GM23338 (cell line): ENCODE results near the gene KCNA4. TPM values are rescaled to one million over a fixed set of nuclear protein-coding genes. Genes with fewer than 3 reads are reported as not detected.

ENCODE experiments used
- ATAC-seq: fragments of 200-7000 bp; cut with Tn5 transposase; 3 replicates; pipeline ENCODE4 v1.9.1; 2020
- DNase-seq: peaks from one replicate; pipeline ENCODE4 v3.0.0-alpha.2; 2015; ENCODE audit warnings: low spot score
- H2AFZ ChIP-seq: fragments of 200-600 bp; sonication (generic); 2 replicates; pipeline ENCODE4 v1.8.0; 2016; ENCODE audit warnings: antibody characterized with exemption, mild to moderate bottlenecking, moderate library complexity
- H3F3A ChIP-seq: fragments of 200-600 bp; sonication (generic); replicated peaks from 2 replicates; pipeline ENCODE4 v1.8.0; 2017; ENCODE audit warnings: antibody characterized with exemption, mixed run types, low read depth
- H3K27ac ChIP-seq: fragments of 200-600 bp; sonication (generic); 2 replicates; pipeline ENCODE4 v1.6.1; 2016; ENCODE audit warnings: low read depth
- H3K27me3 ChIP-seq: fragments of 200-600 bp; sonication (generic); 2 replicates; pipeline ENCODE4 v1.8.0; 2016; ENCODE audit warnings: mild to moderate bottlenecking, mixed run types, moderate library complexity; ENCODE audit not compliant: insufficient read depth
- H3K36me3 ChIP-seq: fragments of 200-600 bp; sonication (generic); 2 replicates; pipeline ENCODE4 v1.8.0; 2016; ENCODE audit warnings: mild to moderate bottlenecking; ENCODE audit not compliant: insufficient read depth
- H3K4me1 ChIP-seq: fragments of 200-600 bp; sonication (generic); 2 replicates; pipeline ENCODE4 v1.8.0; 2016; ENCODE audit warnings: mild to moderate bottlenecking, moderate library complexity; ENCODE audit not compliant: insufficient read depth
- H3K4me2 ChIP-seq: fragments of 200-600 bp; sonication (generic); 2 replicates; pipeline ENCODE4 v1.7.1; 2017; ENCODE audit warnings: mixed run types
- H3K4me3 ChIP-seq: fragments of 200-600 bp; sonication (generic); 2 replicates; pipeline ENCODE4 v1.6.1; 2016; ENCODE audit warnings: mixed run types
- H3K79me2 ChIP-seq: fragments of 200-600 bp; sonication (generic); replicated peaks from 2 replicates; pipeline ENCODE4 v1.8.0; 2017; ENCODE audit warnings: mild to moderate bottlenecking; ENCODE audit not compliant: insufficient read depth
- H3K9me2 ChIP-seq: fragments of 200-600 bp; sonication (generic); 2 replicates; pipeline ENCODE4 v1.8.0; 2017; ENCODE audit not compliant: insufficient read depth
- H4K20me1 ChIP-seq: fragments of 200-600 bp; sonication (generic); replicated peaks from 2 replicates; pipeline ENCODE4 v1.8.0; 2017; ENCODE audit warnings: mild to moderate bottlenecking; ENCODE audit not compliant: insufficient read depth
- H3K27ac Mint-ChIP-seq: 2 replicates; pipeline ENCODE4 v1.8.0; 2020; ENCODE audit warnings: inconsistent platforms, mild to moderate bottlenecking, moderate library complexity, mixed read lengths
- H3K27me3 Mint-ChIP-seq: 3 replicates; pipeline ENCODE4 v1.8.0; 2022; ENCODE audit warnings: low read depth, mild to moderate bottlenecking, moderate library complexity, mixed read lengths, inconsistent platforms; ENCODE audit not compliant: insufficient read depth, poor library complexity
- H3K36me3 Mint-ChIP-seq: 3 replicates; pipeline ENCODE4 v1.8.0; 2021; ENCODE audit warnings: low read depth, mild to moderate bottlenecking, inconsistent platforms, moderate library complexity, mixed read lengths
- H3K4me1 Mint-ChIP-seq: 3 replicates; pipeline ENCODE4 v1.8.0; 2020; ENCODE audit warnings: mild to moderate bottlenecking, inconsistent platforms, mixed read lengths
- H3K4me3 Mint-ChIP-seq: 3 replicates; pipeline ENCODE4 v1.8.0; 2021; ENCODE audit warnings: moderate library complexity, mild to moderate bottlenecking, inconsistent platforms, mixed read lengths
- H3K9me3 Mint-ChIP-seq: 3 replicates; pipeline ENCODE4 v1.8.0; 2020; ENCODE audit warnings: moderate library complexity, mild to moderate bottlenecking, inconsistent platforms, mixed read lengths
- CREB1 ChIP-seq: fragments of 250-450 bp; sonication (Bioruptor Pico); IDR thresholded peaks from 2 replicates; pipeline ENCODE4 v1.5.0; 2020; ENCODE audit warnings: low read depth, mild to moderate bottlenecking, moderate library complexity
- CTCF ChIP-seq, 2 experiments: fragments of 200-600 bp in 1 of 2; sonication (generic) in 1 of 2; conservative IDR thresholded peaks; 2 replicates each; pipeline versions ENCODE4 v1.5.1 to v1.6.1; 2016 to 2017; ENCODE audit warnings: antibody characterized with exemption in 2 of 2, low read depth in 2 of 2, mild to moderate bottlenecking in 2 of 2, moderate library complexity in 1 of 2
- ETS1 ChIP-seq: IDR thresholded peaks from 2 replicates; pipeline ENCODE4 v1.6.1; 2016; ENCODE audit warnings: antibody characterized with exemption
- EZH2 ChIP-seq: fragments of 200-600 bp; sonication (generic); IDR thresholded peaks from one replicate; pipeline ENCODE4 v1.8.0; 2017; ENCODE audit warnings: antibody characterized with exemption, mild to moderate bottlenecking, low read depth; ENCODE audit not compliant: unreplicated experiment
- JUNB ChIP-seq: IDR thresholded peaks from one replicate; pipeline ENCODE4 v1.6.1; 2016; ENCODE audit warnings: antibody characterized with exemption; ENCODE audit not compliant: unreplicated experiment
- POLR2AphosphoS5 ChIP-seq: IDR thresholded peaks from 2 replicates; pipeline ENCODE4 v1.6.1; 2016; ENCODE audit warnings: antibody characterized with exemption, low read depth
- STAT1 ChIP-seq: IDR thresholded peaks from one replicate; pipeline ENCODE4 v1.6.1; 2016; ENCODE audit warnings: antibody characterized with exemption; ENCODE audit not compliant: unreplicated experiment
- ZNF114 ChIP-seq: fragments of 250-450 bp; sonication (Bioruptor Pico); IDR thresholded peaks from 2 replicates; pipeline ENCODE4 v1.5.0; 2020; ENCODE audit warnings: mild to moderate bottlenecking, moderate library complexity
- ZNF331 ChIP-seq: fragments of 250-450 bp; sonication (Bioruptor Pico); IDR thresholded peaks from 2 replicates; pipeline ENCODE4 v1.5.0; 2020; ENCODE audit warnings: low read depth, mild to moderate bottlenecking, moderate library complexity
- ZNF462 ChIP-seq: fragments of 250-450 bp; sonication (Bioruptor Pico); IDR thresholded peaks from 2 replicates; pipeline ENCODE4 v1.5.0; 2020; ENCODE audit warnings: mild to moderate bottlenecking, moderate library complexity
- polyA plus RNA-seq: library from polyadenylated mRNA; unstranded; fragments of >200 nt; fragmentation: Nextera tagmentation; extraction: Ambion mirVana; gene quantifications from 2 replicates; pipeline ENCODE4 v1.2.1, GENCODE V29; 2016
- total RNA-seq: library from RNA; depleted of rRNA; stranded (reverse); fragments of >200 nt; shearing (Covaris generic); gene quantifications from 2 replicates; pipeline ENCODE4 v1.2.3, GENCODE V29; 2014

Gene KCNA4
- total and polyA plus RNA-seq, 2 experiments from 2014 or later = not detected

GRCh38 chr11:30019481-30019880, 2.7 kb upstream of the KCNA4 start:
- no peak overlapping the region for H3K27ac ChIP-seq
- H3K4me2 ChIP-seq = no peak overlapping the region
- H3K27me3 ChIP-seq = peaks cover 100% of the 10 kb centered on the region
- Mint-ChIP-seq H3K9me3 (0 out of 3 replicates have a peak, but pooled peaks cover 3% of the 10 kb centered on the region), H3K27ac (no peak overlapping the region), H3K27me3 (peaks cover 75% of the 10 kb centered on the region), H3K4me1 (peaks cover 19% of the 10 kb centered on the region), H3K4me3 (no peak overlapping the region), H3K36me3 (no peaks in the 10 kb centered on the region)
- H3F3A ChIP-seq = 0 out of 2 replicates have a peak, but pooled peaks cover 4% of the 10 kb centered on the region
- no peak overlapping the region for H3K4me3 ChIP-seq
- ATAC-seq (no peak), DNase-seq (no peak)
- peaks cover 46% of the 10 kb centered on the region for H4K20me1 ChIP-seq
- no peaks in the 10 kb centered on the region for H3K9me2 ChIP-seq
- peaks cover 33% of the 10 kb centered on the region for H3K4me1 ChIP-seq
- H3K79me2 ChIP-seq = no peaks in the 10 kb centered on the region
- H3K36me3 ChIP-seq = no peaks in the 10 kb centered on the region
- no peak overlapping the region for H2AFZ ChIP-seq
- TF ChIP-seq ZNF331 (CRISPR knock-in tag) (no peak), ZNF462 (CRISPR knock-in tag) (no peak), CTCF (conservative IDR thresholded peaks at IDR 0.05; ENCODE audit: low read depth in 2 of 2) (no peak), POLR2AphosphoS5 (no peak), CREB1 (no peak), STAT1 (no peak), EZH2 (no peak), ETS1 (no peak), JUNB (no peak), ZNF114 (CRISPR knock-in tag) (no peak)
